Umbilical cord (tissue), 2 donors: ENCODE measurements around the gene HS2ST1. TPM values are rescaled to one million over a fixed set of nuclear protein-coding genes. Genes with fewer than 3 reads are reported as not detected.
A peak's percentile ranks its signal among the peaks of the same experiment; 100 is the strongest.
"Not testable (repeated sequence)": the region's sequence is repeated elsewhere in the genome, so short reads cannot be mapped to it uniquely, and the experiment has no call there.

ENCODE experiments used
- DNase-seq: peaks from one replicate; pipeline ENCODE4 v3.0.0-alpha.2; 2015; ENCODE audit warnings: low spot score
- total RNA-seq: library from RNA; depleted of rRNA; stranded (reverse); fragments of >200 nt; gene quantifications from one replicate; pipeline ENCODE4 v1.2.3, GENCODE V29; 2014; ENCODE audit warnings: low replicate concordance; ENCODE audit not compliant: insufficient read depth

The HS2ST1 gene
- total RNA-seq, 1 donor from 2014 or later, result 18.8 TPM

- no peak for DNase-seq
Measured at GRCh38 chr1:87017998-87018672, 103.7 kb downstream of the HS2ST1 start.

GRCh38 chr1:87023326-87023725, 108.9 kb downstream of the HS2ST1 start:
- DNase-seq, result no peak

- peak; percentile 49 for DNase-seq
Measured at GRCh38 chr1:87024936-87025540, 110.6 kb downstream of the HS2ST1 start.

GRCh38 chr1:87027561-87027960, 113.1 kb downstream of the HS2ST1 start:
- DNase-seq, result not testable (repeated sequence)

- no peak for DNase-seq
Measured at GRCh38 chr1:87028576-87028975, 114.1 kb downstream of the HS2ST1 start.

- no peak for DNase-seq
Measured at GRCh38 chr1:87030740-87031690, 116.6 kb downstream of the HS2ST1 start.

GRCh38 chr1:87034351-87034750, 119.9 kb downstream of the HS2ST1 start:
- no peak for DNase-seq

- DNase-seq, result no peak
Measured at GRCh38 chr1:87039096-87039495, 124.7 kb downstream of the HS2ST1 start.

- no peak for DNase-seq
Measured at GRCh38 chr1:87042111-87042811, 127.8 kb downstream of the HS2ST1 start.

GRCh38 chr1:87044424-87044823, 130.0 kb downstream of the HS2ST1 start:
- DNase-seq, result no peak

GRCh38 chr1:87044840-87045239, 130.4 kb downstream of the HS2ST1 start:
- DNase-seq, result peak; percentile 8

- DNase-seq, result no peak
Measured at GRCh38 chr1:87045761-87046304, 131.4 kb downstream of the HS2ST1 start.

- DNase-seq, result no peak
Measured at GRCh38 chr1:87046951-87047350, 132.5 kb downstream of the HS2ST1 start.

GRCh38 chr1:87048237-87048636, 133.8 kb downstream of the HS2ST1 start:
- no peak for DNase-seq

GRCh38 chr1:87051965-87052364, 137.5 kb downstream of the HS2ST1 start:
- no peak for DNase-seq

GRCh38 chr1:87052400-87052799, 138.0 kb downstream of the HS2ST1 start:
- DNase-seq, result no peak

GRCh38 chr1:87052961-87053360, 138.5 kb downstream of the HS2ST1 start:
- DNase-seq, result no peak

GRCh38 chr1:87053446-87053845, 139.0 kb downstream of the HS2ST1 start:
- peak; percentile 53 for DNase-seq

GRCh38 chr1:87056974-87057373, 142.5 kb downstream of the HS2ST1 start:
- DNase-seq, result no peak

- no peak for DNase-seq
Measured at GRCh38 chr1:87058343-87058649, 143.9 kb downstream of the HS2ST1 start.

GRCh38 chr1:87061742-87062156, 147.3 kb downstream of the HS2ST1 start:
- no peak for DNase-seq

- no peak for DNase-seq
Measured at GRCh38 chr1:87062687-87063086, 148.3 kb downstream of the HS2ST1 start.
